SH-SY5Y (cell line): Measurements from ENCODE around the gene ST7L.

ENCODE experiments used
- GATA2 ChIP-seq: IDR thresholded peaks from 2 replicates; pipeline ENCODE4 v1.6.1; 2011; ENCODE audit warnings: mild to moderate bottlenecking, low read depth, low read length
- GATA3 ChIP-seq: IDR thresholded peaks from 2 replicates; pipeline ENCODE4 v1.6.1; 2011; ENCODE audit warnings: low read depth, mild to moderate bottlenecking, low read length, moderate library complexity

Gene ST7L

GRCh38 chr1:112625696-112626095 is 6.8 kb upstream of the ST7L start:
- TF ChIP-seq GATA2 (no peak), GATA3 (no peak)

GRCh38 chr1:112620377-112620695 is 1.4 kb upstream of the ST7L start:
- TF ChIP-seq GATA3 (no peak), GATA2 (no peak)

GRCh38 chr1:112619518-112620376 is 806 bp upstream of the ST7L start, which contains the start of gene CAPZA1:
TSS of gene CAPZA1 (plus strand) at chr1:112619832. CDS start at chr1:112619845, 13 bp downstream.
- TF ChIP-seq GATA2 (no peak), GATA3 (no peak)

GRCh38 chr1:112618114-112618720 is 724 bp downstream of the ST7L start:
- TF ChIP-seq GATA3 (no peak), GATA2 (no peak)

- TF ChIP-seq GATA3 (no peak), GATA2 (no peak)
These were observed 4.4 kb downstream of the ST7L start for GRCh38 chr1:112614460-112615065.

- no peak for TF ChIP-seq GATA2
- TF ChIP-seq GATA3, result no peak
These were observed 13.2 kb downstream of the ST7L start for GRCh38 chr1:112605633-112606327.

GRCh38 chr1:112603541-112603940 is 15.4 kb downstream of the ST7L start:
- TF ChIP-seq GATA3, result no peak
- TF ChIP-seq GATA2, result no peak

- TF ChIP-seq GATA2 (no peak), GATA3 (no peak)
These were observed 15.9 kb downstream of the ST7L start for GRCh38 chr1:112603012-112603411.

GRCh38 chr1:112599477-112599876 is 19.5 kb downstream of the ST7L start:
- no peak for TF ChIP-seq GATA2
- no peak for TF ChIP-seq GATA3

GRCh38 chr1:112594208-112594876 is 24.6 kb downstream of the ST7L start:
- TF ChIP-seq GATA3, result no peak
- TF ChIP-seq GATA2, result no peak

GRCh38 chr1:112589766-112590165 is 29.2 kb downstream of the ST7L start:
- TF ChIP-seq GATA3, result no peak
- TF ChIP-seq GATA2, result no peak

- TF ChIP-seq GATA3, result no peak
- no peak for TF ChIP-seq GATA2
These were observed 35.6 kb downstream of the ST7L start for GRCh38 chr1:112583366-112583765.

GRCh38 chr1:112581586-112582192 is 37.3 kb downstream of the ST7L start:
- TF ChIP-seq GATA3, result no peak
- no peak for TF ChIP-seq GATA2

- TF ChIP-seq GATA3 (no peak), GATA2 (no peak)
These were observed 39.0 kb downstream of the ST7L start for GRCh38 chr1:112579801-112580510.
